KOPT-K1 (cell line): ENCODE measurements around the gene FAM181A.

Experiments used
- H3K27ac ChIP-seq: fragments of 200-600 bp; sonication (generic); 2 replicates; pipeline ENCODE4 v1.5.1; 2016; ENCODE audit warnings: antibody characterized with exemption, mild to moderate bottlenecking, low read depth, low read length; ENCODE audit not compliant: poor library complexity, severe bottlenecking
- H3K36me3 ChIP-seq: fragments of 200-600 bp; sonication (generic); 2 replicates; pipeline ENCODE4 v1.5.1; 2017; ENCODE audit warnings: antibody characterized with exemption, mild to moderate bottlenecking, low read length, moderate library complexity; ENCODE audit not compliant: insufficient read depth
- H3K9me3 ChIP-seq: fragments of 200-600 bp; sonication (generic); 2 replicates; pipeline ENCODE4 v1.5.1; 2017; ENCODE audit warnings: antibody characterized with exemption, low read length, mild to moderate bottlenecking; ENCODE audit not compliant: insufficient read depth, poor library complexity, severe bottlenecking

Gene FAM181A

DNA sequence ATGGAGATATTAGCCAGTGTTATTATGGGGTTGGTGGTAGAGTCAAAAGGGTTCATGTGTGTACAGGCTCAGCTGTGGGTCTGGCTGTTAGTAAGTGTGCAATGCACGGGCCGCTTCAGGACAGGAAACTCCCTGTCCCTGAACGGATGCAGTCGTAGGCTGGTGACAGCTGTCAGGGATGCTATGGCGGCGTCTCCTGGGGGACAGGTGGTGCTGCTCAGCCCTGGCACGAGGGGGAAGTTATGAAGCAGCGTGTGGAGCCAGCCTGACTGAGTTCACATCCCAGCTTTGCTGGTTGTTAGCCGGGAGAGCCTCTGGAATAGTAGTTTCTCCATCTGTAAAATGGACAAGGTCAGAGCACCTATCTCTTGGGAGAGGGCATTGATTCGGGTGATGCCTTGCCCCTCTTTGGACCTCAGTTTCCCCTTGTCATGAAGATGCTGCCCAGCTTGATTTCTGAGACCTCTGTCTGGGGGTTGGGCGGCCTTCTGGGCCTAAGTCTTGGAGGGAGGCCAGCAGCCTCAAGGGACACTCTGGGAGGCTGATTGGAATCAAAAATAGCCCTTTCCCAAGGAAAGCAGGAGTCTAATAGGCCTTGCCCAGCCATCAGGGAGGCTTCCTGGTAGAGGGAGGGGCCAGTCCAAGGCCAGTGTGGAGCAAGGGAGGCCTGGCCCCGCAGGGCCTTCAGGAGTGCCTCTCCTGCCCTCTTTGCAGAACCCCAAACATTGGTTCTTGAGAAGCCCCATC, 42.1 kb downstream of the FAM181A start:
- Histone ChIP-seq H3K36me3 (no peaks in the 10 kb centered on the region), H3K27ac (no peak overlapping the region), H3K9me3 (no peaks in the 10 kb centered on the region)

DNA sequence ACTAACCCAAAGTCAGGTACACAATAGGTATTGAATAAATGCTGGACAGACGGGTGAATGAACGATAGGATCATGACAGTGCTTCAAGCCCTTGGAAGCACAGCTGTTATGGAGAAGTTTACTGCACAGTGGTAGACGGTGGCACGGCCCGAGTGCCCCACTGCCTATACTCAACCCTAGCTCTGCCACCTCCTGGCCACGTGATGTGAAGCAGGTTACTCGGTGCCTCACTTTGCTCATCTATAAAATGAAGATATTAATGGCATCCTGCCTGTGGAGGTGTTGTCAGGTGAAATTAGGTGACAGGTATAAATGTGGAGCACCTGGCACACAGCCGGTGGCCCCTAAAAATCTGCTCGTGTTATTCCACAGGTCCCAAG, 43.4 kb downstream of the FAM181A start:
- H3K36me3 ChIP-seq = no peaks in the 10 kb centered on the region
- H3K27ac ChIP-seq = no peak overlapping the region
- H3K9me3 ChIP-seq = no peaks in the 10 kb centered on the region

DNA sequence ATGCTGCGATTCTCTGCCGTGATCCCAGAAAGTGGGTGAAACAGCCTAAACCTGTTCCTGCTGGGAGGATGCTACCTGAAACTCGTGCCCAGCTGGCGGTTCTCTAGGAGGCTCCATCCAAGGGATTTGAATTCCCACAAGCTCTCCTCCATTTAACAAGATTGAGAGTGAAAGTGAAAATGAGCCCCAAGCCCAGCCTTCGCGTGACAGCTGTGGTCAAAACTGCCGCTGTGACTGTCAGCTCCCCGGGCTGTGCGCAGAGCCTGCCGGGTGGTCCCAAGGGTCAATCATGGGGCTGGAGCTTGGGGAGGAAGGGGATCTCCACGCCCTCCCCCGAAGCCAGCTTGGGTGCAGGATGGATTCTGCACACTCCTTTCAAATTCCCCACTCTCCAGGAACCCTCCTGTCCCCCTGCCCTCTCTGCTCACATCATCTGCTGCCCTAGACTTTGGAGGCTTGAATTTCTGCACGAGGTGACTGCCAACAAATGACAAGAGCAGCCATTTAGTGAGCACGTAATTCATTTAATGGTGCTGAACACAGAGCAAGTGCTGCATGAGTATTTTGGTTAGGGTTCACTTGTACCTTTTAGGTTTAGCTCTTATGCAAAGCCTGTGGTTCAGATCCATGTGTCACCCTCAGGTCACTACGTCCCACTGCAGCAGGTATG, 44.0 kb downstream of the FAM181A start:
- no peak overlapping the region for H3K27ac ChIP-seq
- H3K36me3 ChIP-seq = no peaks in the 10 kb centered on the region

DNA sequence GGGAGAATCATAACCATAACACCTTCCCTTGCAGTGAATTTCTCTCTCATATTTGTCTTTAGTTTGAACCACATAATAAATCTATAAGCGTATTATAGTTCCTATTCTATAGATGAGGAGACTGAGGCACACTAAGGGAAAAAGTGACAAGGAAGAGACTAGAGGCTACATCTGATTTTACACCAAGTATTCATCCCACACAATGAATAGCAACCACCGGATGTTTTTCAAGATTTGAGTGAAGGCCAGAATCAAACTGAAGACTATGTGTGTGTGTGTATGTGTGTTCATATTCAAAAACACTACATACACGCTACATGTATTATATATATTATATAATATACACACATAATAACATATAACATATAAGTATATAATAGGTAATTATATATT, 44.5 kb downstream of the FAM181A start:
- no peaks in the 10 kb centered on the region for H3K36me3 ChIP-seq
- no peak overlapping the region for H3K27ac ChIP-seq
- no peaks in the 10 kb centered on the region for H3K9me3 ChIP-seq

More for the DNA sequence above, 44.0 kb downstream of the FAM181A start:
- no peaks in the 10 kb centered on the region for H3K9me3 ChIP-seq

DNA sequence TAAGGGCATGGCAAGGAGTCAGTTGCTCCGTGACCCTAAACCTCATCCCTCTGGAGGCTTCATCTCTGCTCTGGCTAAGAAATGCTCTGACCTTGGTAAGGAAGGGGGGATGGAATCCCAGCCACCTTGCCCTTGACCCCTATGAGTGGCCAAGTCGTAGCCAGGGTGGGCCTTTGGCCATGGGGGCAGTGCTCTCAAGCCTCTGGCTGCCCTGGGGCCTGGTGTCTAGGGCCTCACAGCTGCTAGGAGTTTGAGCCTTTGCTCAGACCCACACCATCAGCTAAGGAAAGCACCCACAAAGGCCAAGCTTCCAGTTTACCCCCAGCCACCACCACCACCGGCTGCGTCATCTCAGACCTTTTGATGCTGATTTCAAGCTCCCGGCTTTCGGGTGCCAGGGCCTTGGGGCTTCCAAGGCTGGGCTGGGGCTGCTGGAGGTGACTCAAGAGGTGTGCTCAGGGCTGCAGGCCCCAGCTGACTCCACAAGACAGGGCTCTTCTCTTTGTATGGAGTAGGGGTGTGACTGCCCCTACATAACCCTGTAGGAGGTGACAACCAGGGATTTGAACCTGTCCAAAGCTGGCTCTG, 45.6 kb downstream of the FAM181A start:
- Histone ChIP-seq H3K36me3 (no peaks in the 10 kb centered on the region), H3K27ac (no peak overlapping the region), H3K9me3 (peaks cover under 1% of the 10 kb centered on the region)

DNA sequence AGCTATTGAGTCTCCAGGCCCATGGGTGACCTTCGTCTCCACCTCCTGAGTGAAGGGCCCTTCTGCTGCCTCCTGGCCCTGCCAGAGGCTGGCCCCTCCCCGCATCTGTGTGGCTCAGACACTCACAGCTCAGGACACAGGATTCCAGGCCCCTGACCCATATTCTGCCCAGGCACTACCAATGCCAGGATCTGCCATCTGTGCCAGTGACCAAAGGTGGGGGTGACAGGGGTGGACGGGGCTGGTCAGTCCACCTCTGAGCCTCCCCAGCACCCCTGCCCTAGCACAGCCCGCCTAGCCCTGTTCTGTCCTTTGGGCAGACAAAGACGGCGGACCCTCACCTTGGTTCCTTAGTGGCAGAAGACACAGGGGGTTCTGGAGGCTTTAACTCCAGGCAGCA, 46.5 kb downstream of the FAM181A start:
- Histone ChIP-seq H3K36me3 (no peaks in the 10 kb centered on the region), H3K27ac (no peak overlapping the region), H3K9me3 (peaks cover 7% of the 10 kb centered on the region)

DNA sequence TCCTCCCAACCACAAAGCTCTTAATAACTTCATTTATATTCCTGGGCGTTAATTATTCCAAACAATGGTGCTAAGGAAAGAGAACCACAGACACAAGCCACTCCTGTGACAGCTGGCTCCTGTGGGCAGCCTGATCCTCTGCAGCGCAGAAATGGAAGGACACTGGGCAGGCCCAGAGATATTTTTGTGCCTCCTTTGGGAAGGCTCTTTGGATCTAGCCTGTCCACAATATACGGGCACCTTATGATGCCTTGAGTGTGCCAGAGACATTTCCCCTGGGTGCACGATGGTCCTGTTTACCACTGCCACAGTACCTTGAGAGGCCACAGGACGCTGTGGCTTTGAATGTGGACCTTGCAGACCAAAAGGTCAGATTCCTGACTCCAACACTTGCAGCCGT, 47.2 kb downstream of the FAM181A start:
- H3K36me3 ChIP-seq = no peaks in the 10 kb centered on the region
- H3K9me3 ChIP-seq = peaks cover 7% of the 10 kb centered on the region
- no peak overlapping the region for H3K27ac ChIP-seq

DNA sequence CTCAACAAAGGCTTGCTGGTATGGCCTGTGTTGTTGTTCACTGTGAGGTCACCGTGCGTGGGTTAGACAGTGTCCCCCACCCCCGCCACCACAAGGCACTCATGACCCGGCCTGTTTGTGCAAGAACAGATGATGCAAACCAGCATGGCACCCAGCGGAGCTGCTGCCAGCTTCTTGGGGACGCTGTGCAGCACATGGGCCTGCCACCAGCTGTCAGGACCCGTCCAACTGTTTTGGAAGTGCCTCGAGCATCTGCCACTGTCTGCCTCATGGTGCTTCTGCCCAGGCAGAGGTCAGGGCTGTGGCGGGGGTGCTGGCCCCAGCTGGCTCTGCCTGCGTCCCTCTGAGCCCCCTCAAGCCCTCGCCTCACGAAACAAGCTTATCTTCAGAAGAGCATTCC, 47.7 kb downstream of the FAM181A start:
- Histone ChIP-seq H3K9me3 (peaks cover 7% of the 10 kb centered on the region), H3K36me3 (no peaks in the 10 kb centered on the region), H3K27ac (no peak overlapping the region)

DNA sequence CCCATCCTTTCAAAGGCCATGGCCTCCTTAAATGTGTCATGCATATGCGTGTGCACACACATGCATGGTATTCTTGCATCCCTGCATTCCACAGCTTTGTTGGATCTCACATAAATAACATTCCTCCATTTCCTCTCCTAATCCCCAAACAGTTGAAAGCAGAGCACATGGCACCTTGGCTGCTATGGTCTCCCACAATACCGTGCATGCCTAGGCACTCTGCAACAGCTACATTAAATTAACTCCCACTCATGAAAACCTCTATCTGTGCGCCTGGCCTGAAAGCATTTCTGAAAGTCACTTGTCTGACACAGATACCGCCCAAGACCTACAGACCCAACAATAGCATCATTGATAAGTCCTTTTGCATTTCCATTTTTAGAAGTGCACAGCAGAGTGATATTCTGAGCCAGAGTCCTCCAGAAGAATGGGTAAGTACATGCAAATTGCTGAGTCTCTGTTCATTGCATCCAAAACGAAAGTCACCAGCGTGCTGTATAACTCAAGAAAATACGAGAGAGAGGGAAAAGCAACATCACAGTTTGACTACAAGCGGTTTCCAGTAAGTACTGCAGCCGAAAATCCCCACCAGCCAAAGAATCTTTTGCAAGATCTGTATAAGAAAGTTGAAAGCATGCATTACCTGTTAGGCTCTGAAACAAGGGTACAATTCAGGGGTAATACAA, 48.8 kb downstream of the FAM181A start:
- Histone ChIP-seq H3K27ac (no peak overlapping the region), H3K36me3 (no peaks in the 10 kb centered on the region), H3K9me3 (peaks cover 7% of the 10 kb centered on the region)

DNA sequence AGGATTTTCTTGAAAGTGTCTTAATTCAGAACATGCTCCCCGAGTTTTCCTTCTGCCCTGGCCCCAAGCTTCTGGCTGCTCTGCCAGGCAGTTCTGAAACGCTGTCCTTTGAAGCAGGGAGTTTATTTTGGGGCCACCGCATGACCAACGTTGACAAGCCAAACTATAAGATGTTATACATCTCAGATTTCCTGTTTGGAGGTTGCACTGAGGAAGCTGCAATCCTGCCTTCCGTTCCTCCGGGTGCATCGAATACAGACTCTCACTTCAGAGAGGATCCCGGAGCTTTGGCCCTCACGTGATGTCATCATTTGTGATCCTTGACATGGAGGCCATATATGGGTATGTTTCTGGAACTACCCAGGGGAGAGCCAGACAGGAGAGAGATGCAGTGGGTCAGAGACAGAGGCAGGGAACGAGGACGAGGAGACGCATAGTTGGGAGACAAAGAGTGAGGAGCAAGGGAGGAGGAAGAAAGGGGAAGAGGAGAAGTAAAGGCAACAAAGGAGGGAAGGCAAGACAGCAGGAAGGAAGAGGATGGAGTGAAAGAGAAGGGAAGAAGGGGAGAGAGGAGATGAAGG, 49.4 kb downstream of the FAM181A start, which contains the start of gene ASB2:
TSS of gene ASB2 (minus strand) at position 94 of the 581 bp plus-strand sequence. CDS start 12,031 bp downstream, outside the sequence.
- no peak within 1 kb of the TSS for H3K27ac ChIP-seq
- H3K36me3 ChIP-seq = no peaks in the 10 kb centered on the region
- peaks cover 7% of the 10 kb centered on the region for H3K9me3 ChIP-seq

DNA sequence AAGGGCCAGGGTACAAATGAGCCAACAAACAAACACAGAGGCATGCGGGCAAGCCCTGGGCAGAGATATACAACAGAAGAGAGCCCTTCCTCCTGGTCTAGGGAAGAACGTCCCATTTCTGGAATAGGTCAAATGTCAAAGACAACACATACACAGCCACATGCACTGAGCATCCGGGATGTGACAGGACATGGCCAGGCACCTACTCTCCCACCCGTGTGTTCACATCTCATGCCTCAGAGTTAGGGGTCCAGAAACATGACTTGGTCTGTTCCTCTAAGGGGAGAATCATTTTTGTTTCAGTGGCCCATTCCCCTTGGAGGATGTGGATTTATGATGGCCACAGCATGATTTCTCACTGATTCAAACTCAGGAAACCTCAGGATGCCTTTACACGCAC, 50.0 kb downstream of the FAM181A start:
- Histone ChIP-seq H3K36me3 (no peaks in the 10 kb centered on the region), H3K27ac (no peak overlapping the region), H3K9me3 (peaks cover 7% of the 10 kb centered on the region)

DNA sequence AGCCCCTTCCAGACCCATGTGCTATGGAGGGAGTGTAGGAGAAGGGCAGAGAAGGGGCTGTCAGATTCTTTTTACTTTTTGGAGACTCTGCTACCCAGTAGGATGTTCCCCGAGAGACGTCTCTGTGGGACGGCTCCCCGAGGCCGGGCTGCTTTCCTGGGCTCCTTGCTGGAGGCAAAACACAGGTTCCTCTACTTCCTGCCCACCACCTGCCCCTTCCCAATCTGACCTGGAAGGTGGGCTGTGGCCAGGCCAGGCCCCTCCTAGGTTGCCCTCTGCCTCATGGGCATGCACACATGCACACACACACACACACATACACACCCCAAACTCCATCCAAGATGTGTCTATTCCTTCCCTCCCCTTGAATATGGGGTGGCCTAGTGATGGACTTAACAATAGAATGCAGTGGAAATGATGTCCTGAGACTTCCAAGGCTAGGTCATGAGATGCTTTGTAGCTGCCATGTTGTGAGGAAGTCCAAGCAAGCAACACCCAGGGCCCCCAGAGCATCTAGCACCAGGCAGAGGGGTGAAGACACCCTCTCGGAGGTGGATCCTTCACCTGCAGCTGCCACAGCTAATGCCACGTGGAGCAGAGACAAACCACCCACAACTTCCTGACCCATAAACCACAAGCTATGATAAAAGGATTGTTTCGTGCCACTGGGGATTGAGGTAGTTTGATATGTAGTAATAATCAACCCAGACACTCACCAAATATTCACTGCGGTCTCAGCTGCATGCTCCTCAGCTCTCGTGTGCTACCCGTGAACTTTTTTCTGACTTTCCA, 50.8 kb downstream of the FAM181A start:
- Histone ChIP-seq H3K9me3 (peaks cover 7% of the 10 kb centered on the region), H3K27ac (no peak overlapping the region), H3K36me3 (no peaks in the 10 kb centered on the region)

DNA sequence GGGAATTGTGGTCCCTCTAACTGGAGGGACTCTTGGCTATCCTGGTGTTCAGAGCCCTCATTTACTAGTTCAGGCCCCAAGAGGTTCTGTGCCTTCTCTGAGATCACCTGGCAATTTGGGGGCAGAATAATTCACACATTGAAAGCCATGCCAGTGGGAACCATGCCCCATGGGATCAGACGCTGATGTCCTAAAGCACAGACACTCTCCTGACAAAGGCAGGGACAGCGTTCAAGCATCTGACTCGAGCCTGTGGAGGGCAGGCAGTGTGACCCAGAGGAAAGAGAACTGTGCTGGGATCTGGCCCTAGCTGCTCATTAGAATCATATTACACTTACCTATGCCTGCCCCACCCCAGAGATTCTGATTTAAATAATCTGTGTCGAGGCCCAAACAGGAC, 51.6 kb downstream of the FAM181A start:
- Histone ChIP-seq H3K36me3 (no peaks in the 10 kb centered on the region), H3K27ac (no peak overlapping the region), H3K9me3 (peaks cover 7% of the 10 kb centered on the region)
